K562 (cell line): Measurements from ENCODE around the gene ZBTB24. TPM values are rescaled to one million over a fixed set of nuclear protein-coding genes. Genes with fewer than 3 reads are reported as not detected.

Experiments
- ATAC-seq: fragments of 200-7000 bp; cut with Tn5 transposase; 3 replicates; pipeline ENCODE4 v1.9.1; 2020; ENCODE audit warnings: moderate library complexity
- BruUV-seq: library from RNA; stranded (reverse); fragments of 400-500 nt; replicated peaks from 2 replicates; lab custom pipeline; 2021; lab: Mats Ljungman, UMichigan
- CTCF ChIA-PET: fragments of 300-600 bp; formaldehyde crosslinking; extraction: SDS; loops from one replicate; lab custom pipeline; 2021; ENCODE audit warnings: low intra/inter-chr PET ratio; lab: Yijun Ruan, JAX
- POLR2A ChIA-PET: fragments of 300-600, 350-650 bp; sonication (Branson Sonifier 250); formaldehyde crosslinking; extraction: SDS; loops from one replicate; lab custom pipeline; 2021; ENCODE audit warnings: antibody characterized with exemption, inconsistent platforms; lab: Yijun Ruan, JAX
- DNase-seq, 4 experiments: peaks; one replicate each; pipeline versions ENCODE4 v3.0.0 to v3.0.0-alpha.2; 2011 to 2018; ENCODE audit warnings: low spot score in 3 of 4, mixed read lengths in 3 of 4; ENCODE audit errors: extremely low read depth in 1 of 4
- FAIRE-seq: peaks from 2 replicates; lab custom pipeline; 2011; peaks lifted over from hg19 to GRCh38; lab: Jason Lieb, UNC
- H2AFZ ChIP-seq: 2 replicates; pipeline ENCODE4 v1.6.0; 2011; ENCODE audit warnings: low read depth, low read length, control low read depth, inconsistent platforms
- H3K27ac ChIP-seq: fragments of 200-600 bp; 3 replicates; pipeline ENCODE4 v1.8.0; 2011; ENCODE audit warnings: low read depth, mild to moderate bottlenecking, control low read depth, inconsistent platforms, low read length, moderate library complexity, mixed read lengths; ENCODE audit errors: extremely low read depth
- H3K27me3 ChIP-seq, 2 experiments: fragments of 300-600 bp in 1 of 2; 2 replicates in 1 of 2; 3 replicates in 1 of 2; pipeline versions ENCODE4 v1.6.0 to v1.8.0; 2011; ENCODE audit warnings: inconsistent platforms in 2 of 2, low read length in 2 of 2, mild to moderate bottlenecking in 1 of 2, mixed read lengths in 1 of 2, moderate library complexity in 1 of 2; ENCODE audit not compliant: control insufficient read depth in 2 of 2, insufficient read depth in 2 of 2
- H3K36me3 ChIP-seq: fragments of 300-600 bp; 3 replicates; pipeline ENCODE4 v1.8.0; 2011; ENCODE audit warnings: mild to moderate bottlenecking, low read length, inconsistent platforms; ENCODE audit not compliant: control insufficient read depth, insufficient read depth
- H3K4me1 ChIP-seq, 2 experiments: fragments of 200-600 bp in 1 of 2; replicated peaks in 1 of 2; 2 replicates in 1 of 2; 3 replicates in 1 of 2; pipeline versions ENCODE4 v1.5.1 to v1.8.0; 2011; ENCODE audit warnings: inconsistent platforms in 2 of 2, low read length in 2 of 2, mild to moderate bottlenecking in 1 of 2, mixed read lengths in 1 of 2, moderate library complexity in 1 of 2; ENCODE audit not compliant: control insufficient read depth in 2 of 2, insufficient read depth in 2 of 2
- H3K4me2 ChIP-seq: 2 replicates; pipeline ENCODE4 v1.6.1; 2011; ENCODE audit warnings: low read length, control low read depth, inconsistent platforms, mixed read lengths; ENCODE audit not compliant: insufficient read depth
- H3K4me3 ChIP-seq: fragments of 200-600 bp; sonication (generic), shearing (Covaris generic); 2 replicates; pipeline ENCODE4 v1.5.1; 2016; ENCODE audit warnings: control low read depth, inconsistent platforms
- H3K79me2 ChIP-seq: fragments of 200-600 bp; 3 replicates; pipeline ENCODE4 v1.8.0; 2011; ENCODE audit warnings: low read length, inconsistent platforms; ENCODE audit not compliant: control insufficient read depth, insufficient read depth
- H3K9ac ChIP-seq, 2 experiments: 2 replicates each; pipeline versions ENCODE4 v1.6.0 to v1.6.1; 2011; ENCODE audit warnings: low read depth in 2 of 2, low read length in 2 of 2, control low read depth in 1 of 2, inconsistent platforms in 1 of 2, mild to moderate bottlenecking in 1 of 2, mixed read lengths in 1 of 2; ENCODE audit not compliant: insufficient read depth in 1 of 2
- H3K9me1 ChIP-seq: one replicate; pipeline ENCODE4 v1.6.0; 2011; ENCODE audit warnings: inconsistent platforms, mild to moderate bottlenecking, low read length, moderate library complexity; ENCODE audit not compliant: control insufficient read depth, insufficient read depth
- H3K9me3 ChIP-seq: replicated peaks from 2 replicates; pipeline ENCODE4 v1.5.1; 2011; ENCODE audit warnings: low read depth, low read length, inconsistent platforms; ENCODE audit not compliant: control insufficient read depth, insufficient read depth
- H4K20me1 ChIP-seq: replicated peaks from 2 replicates; pipeline ENCODE4 v1.6.1; 2011; ENCODE audit warnings: low read length, inconsistent platforms, mixed read lengths; ENCODE audit not compliant: control insufficient read depth, insufficient read depth
- AFF1 ChIP-seq, 2 experiments: fragments of 450-650 bp; IDR thresholded peaks; 2 replicates each; pipeline ENCODE4 v1.6.1; 2018; ENCODE audit warnings: mild to moderate bottlenecking in 2 of 2, low read depth in 1 of 2; ENCODE audit not compliant: partially characterized antibody in 2 of 2
- BRF1 ChIP-seq: IDR thresholded peaks from 3 replicates; pipeline ENCODE4 v1.6.1; 2011; ENCODE audit warnings: borderline replicate concordance, mild to moderate bottlenecking; ENCODE audit not compliant: insufficient read length; ENCODE audit errors: extremely low read depth
- ESRRA ChIP-seq: fragments of 450-650 bp; IDR thresholded peaks from 2 replicates; pipeline ENCODE4 v1.6.1; 2014; ENCODE audit warnings: low read depth, mild to moderate bottlenecking, moderate library complexity, borderline replicate concordance
- HMG20B ChIP-seq: fragments of 250-450 bp; sonication (Bioruptor Pico); IDR thresholded peaks from 2 replicates; pipeline ENCODE4 v1.5.0; 2021; ENCODE audit warnings: mild to moderate bottlenecking
- HOMEZ ChIP-seq: fragments of 250-450 bp; sonication (Bioruptor Pico); IDR thresholded peaks from 2 replicates; pipeline ENCODE4 v1.4.0; 2020; ENCODE audit warnings: mild to moderate bottlenecking, moderate library complexity
- HSF4 ChIP-seq: fragments of 250-450 bp; sonication (Bioruptor Pico); IDR thresholded peaks from 2 replicates; pipeline ENCODE4 v2.1.2; 2022; ENCODE audit warnings: mild to moderate bottlenecking, moderate library complexity, borderline replicate concordance
- MAX ChIP-seq: sonication (generic); formaldehyde crosslinking; IDR thresholded peaks from 2 replicates; pipeline ENCODE4 v1.9.0; 2022; ENCODE audit warnings: mild to moderate bottlenecking, missing genetic modification reagents
- POLR2A ChIP-seq: fragments of 450-650 bp; conservative IDR thresholded peaks from 2 replicates; pipeline ENCODE4 v1.6.1; 2016
- RBFOX2 ChIP-seq: fragments of 200-400 bp; formaldehyde crosslinking; IDR thresholded peaks from 2 replicates; pipeline ENCODE4 v1.6.1; 2017; ENCODE audit warnings: low read depth, mild to moderate bottlenecking, low read length, moderate library complexity
- RBM14 ChIP-seq: fragments of 200-400 bp; formaldehyde crosslinking; IDR thresholded peaks from 2 replicates; pipeline ENCODE4 v1.6.1; 2018; ENCODE audit warnings: low read depth, mild to moderate bottlenecking, low read length, moderate library complexity, borderline replicate concordance; ENCODE audit not compliant: insufficient read depth
- TCF7L2 ChIP-seq: fragments of 150-350 bp; IDR thresholded peaks from 2 replicates; pipeline ENCODE4 v1.6.1; 2016; ENCODE audit warnings: low read depth, mild to moderate bottlenecking, low read length, moderate library complexity
- XRCC4 ChIP-seq: IDR thresholded peaks from one replicate; pipeline ENCODE4 v1.6.1; 2011; ENCODE audit not compliant: insufficient read depth, insufficient read length; ENCODE audit errors: extremely low read depth
- ZFP30 ChIP-seq: fragments of 250-450 bp; sonication (Bioruptor Pico); IDR thresholded peaks from 2 replicates; pipeline ENCODE4 v1.8.0; 2022; ENCODE audit warnings: moderate library complexity, mild to moderate bottlenecking, inconsistent platforms, borderline replicate concordance
- ZNF140 ChIP-seq: fragments of 250-450 bp; sonication (Bioruptor Pico); IDR thresholded peaks from 2 replicates; pipeline ENCODE4 v1.8.0; 2021; ENCODE audit warnings: moderate library complexity, mild to moderate bottlenecking, inconsistent platforms
- ZNF316 ChIP-seq: fragments of 450-650 bp; IDR thresholded peaks from 2 replicates; pipeline ENCODE4 v1.6.1; 2016
- ZNF583 ChIP-seq: fragments of 250-450 bp; sonication (Bioruptor Pico); IDR thresholded peaks from 2 replicates; pipeline ENCODE4 v1.4.0; 2020
- WGBS: fragments of 100-300 bp; shearing (Covaris generic); methylation state at CpG from one replicate; pipeline ENCODE4 v1.1.6; 2016; ENCODE audit warnings: low coverage, mixed read lengths; ENCODE audit not compliant: insufficient coverage; ENCODE audit errors: missing lambda C conversion rate; 5-methylcytosine and 5-hydroxymethylcytosine counted together
- in situ Hi-C: fragments of 300-500 bp; cut with MboI; formaldehyde crosslinking; loops from 4 replicates; pipeline ENCODE4 v1.15.0; 2018; ENCODE audit warnings: inconsistent platforms, mixed read lengths
- intact Hi-C: fragments of 100-400 bp; cut with micrococcal nuclease; formaldehyde crosslinking; loops from 2 replicates; pipeline ENCODE4 v1.14.2; 2022
- polyA plus RNA-seq, 8 experiments: library from polyadenylated mRNA; depleted of rRNA in 4 of 8; stranded (reverse) in 5 of 8; unstranded in 3 of 8; fragments of >200 nt; fragmentation: Nextera tagmentation in 2 of 8; fragmentation: Illumina TruSeq in 1 of 8; extraction: Ambion mirVana in 2 of 8; extraction: Trizol in 1 of 8; gene quantifications; 2 replicates each; pipeline versions ENCODE4 v1.2.1 to v1.2.3, GENCODE V29; 2011 to 2014; ENCODE audit warnings: inconsistent platforms in 1 of 8, missing spikeins in 1 of 8
- total RNA-seq, 7 experiments: library from RNA; depleted of rRNA in 6 of 7; stranded (reverse); fragments of >200 nt in 6 of 7; fragmentation: Illumina TruSeq in 2 of 7; extraction: Trizol in 2 of 7; gene quantifications; 2 replicates each; pipeline versions ENCODE4 v1.2.1 to v1.2.3, GENCODE V29; 2011 to 2021; ENCODE audit warnings: low replicate concordance in 1 of 7

ZBTB24 gene
- total and polyA plus RNA-seq, 9 of the 15 experiments (the other 6 are each of a cell fraction or from before 2014, with no cell fraction given) = 2.0 to 16.7 (median 8.3) TPM

- TF ChIP-seq RBFOX2 = peak; percentile 42; the same call in 1 of the 2 replicates
- TF ChIP-seq, all 486 proteins: peak for 5
These were observed 35.9 kb downstream of the ZBTB24 start (continued) for GRCh38 chr6:109447087-109447486.

- in situ Hi-C loops (no loop called here), intact Hi-C loops (no loop called here)
- H3K27ac ChIP-seq = peak overlapping the region; percentile 41; the same call in 2 of the 3 replicates
- DNase-seq (no peak), ATAC-seq (no peak), FAIRE-seq (no peak)
- ChIA-PET POLR2A (interaction anchor here (0.6 to 9.8 kb wide), 7 partner anchors 7 to 262 kb away, joined by 3 to 92 read pairs (median 4); partner anchors contain the start of genes CD164 and MICAL1), CTCF (no interaction called here)
- WGBS = 77% methylated on average over 8 of the region's 8 CpGs
- peak overlapping the region in 1 of 2 experiments; percentile 84; a peak in 3 of 4 replicates for H3K9ac ChIP-seq
- no peaks in the 10 kb centered on the region for H3K9me3 ChIP-seq
- peaks cover 50% of the 10 kb centered on the region for H3K36me3 ChIP-seq
- H3K4me1 ChIP-seq = peaks cover 18 to 47% of the 10 kb centered on the region in 2 experiments; a peak in 4 of 5 replicates
- H4K20me1 ChIP-seq = no peaks in the 10 kb centered on the region
- peaks cover 11% of the 10 kb centered on the region for H3K79me2 ChIP-seq
- no peak overlapping the region for H2AFZ ChIP-seq
- H3K9me1 ChIP-seq = no peaks in the 10 kb centered on the region
- BruUV-seq = no TSS peak
- no peaks in the 10 kb centered on the region for H3K27me3 ChIP-seq
- no peak overlapping the region for H3K4me3 ChIP-seq
- TF ChIP-seq TCF7L2 (no peak), ZNF316 (no peak), HSF4 (CRISPR knock-in tag) (no peak), AFF1 (IDR thresholded peaks at IDR 0.05; ENCODE audit: low read depth in 1 of 2, partially characterized antibody in 2 of 2) (no peak), MAX (CRISPR knock-in tag) (no peak), ESRRA (no peak), HMG20B (CRISPR knock-in tag) (no peak), ZNF140 (CRISPR knock-in tag) (no peak), POLR2A (no peak), ZFP30 (CRISPR knock-in tag) (no peak), BRF1 (no peak), ZNF583 (CRISPR knock-in tag) (no peak), XRCC4 (no peak), RBM14 (no peak), HOMEZ (CRISPR knock-in tag) (no peak)
- H3K4me2 ChIP-seq = peak overlapping the region; percentile 29; the same call in 1 of the 2 replicates
These were observed 36.5 kb downstream of the ZBTB24 start for GRCh38 chr6:109446541-109446940.
